ENCODE results near the gene LAMA2. TPM values are rescaled to one million over a fixed set of nuclear protein-coding genes. Genes with fewer than 3 reads are reported as not detected.

The LAMA2 gene
- total and polyA plus RNA-seq, 2 donors (not counting 1 experiment from before 2014, with no cell fraction given) = 19.5 to 67.5 TPM

DNA sequence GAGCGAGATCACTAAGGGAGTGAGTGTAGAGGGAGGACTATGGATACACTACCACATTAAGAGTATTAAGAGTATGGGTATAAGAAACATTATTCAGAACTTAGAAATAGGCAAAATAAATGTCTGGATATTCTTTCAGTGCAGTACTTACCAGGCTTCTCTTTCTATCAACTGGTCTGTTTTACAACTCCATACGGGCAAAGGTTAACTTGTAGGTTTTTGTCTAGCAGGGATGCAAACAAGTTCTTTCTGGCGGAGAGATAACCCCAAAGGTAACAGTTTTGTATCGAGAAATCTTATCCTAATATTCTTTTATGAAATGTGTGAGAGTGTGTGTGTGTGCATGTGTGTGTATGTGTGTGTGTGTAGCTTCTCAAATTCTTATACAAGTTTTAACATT is 640.9 kb downstream of the LAMA2 start:
- H3K4me1 ChIP-seq (ENCODE audit: control insufficient read depth, extremely low read depth, insufficient read depth, low read length) = no peaks in the 10 kb centered on the region
- peaks cover 2% of the 10 kb centered on the region for H3K36me3 ChIP-seq (ENCODE audit: control insufficient read depth, insufficient read depth, low read length)
- no peak overlapping the region for H3K4me3 ChIP-seq (replicated peaks in 1 of 4; ENCODE audit: control extremely low read depth in 1 of 4, insufficient read depth in 1 of 4, low read depth in 3 of 4, low read length in 4 of 4)
- no peak for DNase-seq (ENCODE audit: low read depth in 2 of 2)
- TF ChIP-seq CTCF (conservative IDR thresholded peaks at IDR 0.05 in 1 of 2, IDR thresholded peaks at IDR 0.05 in 1 of 2; ENCODE audit: low read depth in 1 of 2, low read length in 2 of 2) = no peak
- TF ChIP-seq EZH2 (IDR thresholded peaks at IDR 0.05; ENCODE audit: low read length, missing control alignments) = no peak
- H3K9ac ChIP-seq (ENCODE audit: insufficient read depth, low read length) = no peak overlapping the region
- no peak overlapping the region for H3K4me2 ChIP-seq (ENCODE audit: extremely low read depth, insufficient read depth, low read length)
- H4K20me1 ChIP-seq (ENCODE audit: control insufficient read depth, extremely low read depth, insufficient read depth, low read length) = no peaks in the 10 kb centered on the region
- no peak overlapping the region for H2AFZ ChIP-seq (ENCODE audit: low read length)
- H3K27ac ChIP-seq (ENCODE audit: insufficient read depth, low read length) = no peak overlapping the region
- H3K79me2 ChIP-seq (ENCODE audit: control insufficient read depth, insufficient read depth, low read length) = no peaks in the 10 kb centered on the region
- no peaks in the 10 kb centered on the region for H3K27me3 ChIP-seq (ENCODE audit: control insufficient read depth, insufficient read depth, low read length)
- no peaks in the 10 kb centered on the region for H3K9me3 ChIP-seq (ENCODE audit: control insufficient read depth, insufficient read depth, low read depth, low read length)

- Histone ChIP-seq H3K4me1 (ENCODE audit: control insufficient read depth, extremely low read depth, insufficient read depth, low read length) (no peaks in the 10 kb centered on the region), H3K36me3 (ENCODE audit: control insufficient read depth, insufficient read depth, low read length) (peaks cover 2% of the 10 kb centered on the region), H2AFZ (ENCODE audit: low read length) (no peak overlapping the region), H3K27ac (ENCODE audit: insufficient read depth, low read length) (no peak overlapping the region), H3K9me3 (ENCODE audit: control insufficient read depth, insufficient read depth, low read depth, low read length) (no peaks in the 10 kb centered on the region), H3K79me2 (ENCODE audit: control insufficient read depth, insufficient read depth, low read length) (no peaks in the 10 kb centered on the region), H3K9ac (ENCODE audit: insufficient read depth, low read length) (no peak overlapping the region), H3K4me3 (replicated peaks in 1 of 4; ENCODE audit: control extremely low read depth in 1 of 4, insufficient read depth in 1 of 4, low read depth in 3 of 4, low read length in 4 of 4) (no peak overlapping the region), H3K4me2 (ENCODE audit: extremely low read depth, insufficient read depth, low read length) (no peak overlapping the region), H4K20me1 (ENCODE audit: control insufficient read depth, extremely low read depth, insufficient read depth, low read length) (no peaks in the 10 kb centered on the region), H3K27me3 (ENCODE audit: control insufficient read depth, insufficient read depth, low read length) (no peaks in the 10 kb centered on the region)
- peak; percentile 37 to 69 for DNase-seq (ENCODE audit: low read depth in 2 of 2)
- TF ChIP-seq EZH2 (IDR thresholded peaks at IDR 0.05; ENCODE audit: low read length, missing control alignments) (no peak), CTCF (conservative IDR thresholded peaks at IDR 0.05 in 1 of 2, IDR thresholded peaks at IDR 0.05 in 1 of 2; ENCODE audit: low read depth in 1 of 2, low read length in 2 of 2) (no peak)
Measured at GRCh38 chr6:129525055-129525454, 642.1 kb downstream of the LAMA2 start.

DNA sequence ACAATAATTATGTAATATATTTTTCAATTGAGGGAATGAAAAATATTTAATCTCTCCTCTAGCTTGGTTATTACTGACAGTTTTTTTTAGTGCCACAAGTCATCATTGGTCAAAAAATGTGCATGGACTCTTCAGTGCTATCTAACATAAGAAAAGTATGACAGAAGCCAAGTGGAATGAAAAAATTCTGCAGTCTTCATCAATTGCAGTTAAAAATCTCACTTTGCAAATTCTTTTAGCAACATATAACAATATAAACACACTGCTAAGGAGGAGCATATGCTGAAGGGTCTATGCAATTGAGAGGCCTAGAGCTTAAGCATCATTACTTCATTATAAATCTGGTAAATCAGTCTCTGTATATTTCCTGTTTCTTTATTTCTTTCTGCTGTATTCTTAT is 652.0 kb downstream of the LAMA2 start:
- no peaks in the 10 kb centered on the region for H3K79me2 ChIP-seq (ENCODE audit: control insufficient read depth, insufficient read depth, low read length)
- H3K4me3 ChIP-seq (replicated peaks in 1 of 4; ENCODE audit: control extremely low read depth in 1 of 4, insufficient read depth in 1 of 4, low read depth in 3 of 4, low read length in 4 of 4) = no peak overlapping the region
- no peak overlapping the region for H3K27ac ChIP-seq (ENCODE audit: insufficient read depth, low read length)
- DNase-seq (ENCODE audit: low read depth in 2 of 2) = no peak
- H3K9ac ChIP-seq (ENCODE audit: insufficient read depth, low read length) = no peak overlapping the region
- H2AFZ ChIP-seq (ENCODE audit: low read length) = no peak overlapping the region
- no peak overlapping the region for H3K4me2 ChIP-seq (ENCODE audit: extremely low read depth, insufficient read depth, low read length)
- peaks cover 5% of the 10 kb centered on the region for H3K36me3 ChIP-seq (ENCODE audit: control insufficient read depth, insufficient read depth, low read length)
- no peak for TF ChIP-seq EZH2 (IDR thresholded peaks at IDR 0.05; ENCODE audit: low read length, missing control alignments)
- TF ChIP-seq CTCF (conservative IDR thresholded peaks at IDR 0.05 in 1 of 2, IDR thresholded peaks at IDR 0.05 in 1 of 2; ENCODE audit: low read depth in 1 of 2, low read length in 2 of 2) = no peak
- H4K20me1 ChIP-seq (ENCODE audit: control insufficient read depth, extremely low read depth, insufficient read depth, low read length) = no peaks in the 10 kb centered on the region
- no peaks in the 10 kb centered on the region for H3K27me3 ChIP-seq (ENCODE audit: control insufficient read depth, insufficient read depth, low read length)
- H3K4me1 ChIP-seq (ENCODE audit: control insufficient read depth, extremely low read depth, insufficient read depth, low read length) = no peaks in the 10 kb centered on the region
- no peaks in the 10 kb centered on the region for H3K9me3 ChIP-seq (ENCODE audit: control insufficient read depth, insufficient read depth, low read depth, low read length)

All from fibroblast of lung (primary cell).